ENCODE data around the gene C15orf39.
"Not testable (repeated sequence)": the region's sequence is repeated elsewhere in the genome, so short reads cannot be mapped to it uniquely, and the experiment has no call there.

Gene C15orf39

DNA sequence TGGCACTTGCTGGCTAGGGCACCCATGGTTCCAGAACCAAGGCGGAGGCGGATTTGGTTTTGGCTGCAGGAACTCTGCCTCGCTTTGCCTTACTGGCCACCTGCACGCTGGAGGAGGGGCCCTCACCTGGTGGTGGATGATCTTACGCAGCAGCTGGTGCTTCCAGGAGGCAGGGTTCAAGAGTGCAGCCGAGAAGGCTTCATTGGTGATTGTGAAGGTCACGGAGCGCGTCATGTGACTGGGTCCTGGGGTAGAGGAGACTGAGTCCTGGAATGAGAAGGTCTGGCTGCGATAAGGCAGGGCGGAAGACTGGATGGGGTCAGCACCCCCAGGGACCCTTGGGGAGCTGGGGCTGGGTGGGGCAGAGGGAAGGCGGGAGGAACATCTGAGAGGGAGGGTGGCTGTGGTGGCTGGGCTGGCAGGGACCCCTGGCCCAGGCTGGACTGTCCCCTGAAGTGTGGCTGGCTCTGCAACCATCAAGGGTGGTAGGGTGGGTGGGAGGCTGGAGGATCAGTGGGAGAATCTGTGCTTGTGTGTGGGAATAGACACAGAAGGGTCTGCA is 30.7 kb downstream of the C15orf39 start:
- no peak for DNase-seq (ENCODE audit: low read depth)

DNA sequence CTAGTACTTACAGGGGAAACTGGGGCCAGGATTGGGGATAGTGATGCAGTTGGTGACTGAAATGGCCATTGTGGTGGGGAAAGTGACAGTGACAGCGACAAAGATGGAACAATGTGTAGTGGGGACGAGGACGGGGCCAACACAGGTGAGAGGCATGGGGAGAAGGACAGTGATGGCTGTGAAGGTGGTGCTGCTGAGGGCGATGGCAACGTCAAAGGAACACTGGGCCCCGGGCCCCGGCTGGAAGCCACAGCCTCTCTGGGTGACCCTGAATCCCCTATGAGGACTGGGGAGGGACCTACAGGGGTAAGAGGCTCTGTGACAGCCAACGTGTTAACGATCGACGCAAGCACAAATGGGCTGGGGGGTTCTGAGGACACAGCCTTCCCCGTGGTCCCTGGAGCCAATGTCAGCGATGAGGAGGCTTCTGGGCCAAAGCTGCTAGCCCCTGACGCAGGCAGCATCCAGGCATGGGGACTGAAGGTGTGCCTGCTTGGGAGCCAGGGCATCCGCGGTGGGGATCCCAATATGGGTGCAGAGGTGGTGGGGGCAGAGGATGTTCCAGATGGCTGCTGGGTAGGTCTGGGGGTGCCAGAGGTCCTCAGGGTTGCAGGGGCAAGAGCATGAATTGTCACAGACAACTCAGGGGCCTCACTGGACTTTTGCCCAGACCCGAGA is 31.3 kb downstream of the C15orf39 start:
- no peak for DNase-seq (ENCODE audit: low read depth)

DNA sequence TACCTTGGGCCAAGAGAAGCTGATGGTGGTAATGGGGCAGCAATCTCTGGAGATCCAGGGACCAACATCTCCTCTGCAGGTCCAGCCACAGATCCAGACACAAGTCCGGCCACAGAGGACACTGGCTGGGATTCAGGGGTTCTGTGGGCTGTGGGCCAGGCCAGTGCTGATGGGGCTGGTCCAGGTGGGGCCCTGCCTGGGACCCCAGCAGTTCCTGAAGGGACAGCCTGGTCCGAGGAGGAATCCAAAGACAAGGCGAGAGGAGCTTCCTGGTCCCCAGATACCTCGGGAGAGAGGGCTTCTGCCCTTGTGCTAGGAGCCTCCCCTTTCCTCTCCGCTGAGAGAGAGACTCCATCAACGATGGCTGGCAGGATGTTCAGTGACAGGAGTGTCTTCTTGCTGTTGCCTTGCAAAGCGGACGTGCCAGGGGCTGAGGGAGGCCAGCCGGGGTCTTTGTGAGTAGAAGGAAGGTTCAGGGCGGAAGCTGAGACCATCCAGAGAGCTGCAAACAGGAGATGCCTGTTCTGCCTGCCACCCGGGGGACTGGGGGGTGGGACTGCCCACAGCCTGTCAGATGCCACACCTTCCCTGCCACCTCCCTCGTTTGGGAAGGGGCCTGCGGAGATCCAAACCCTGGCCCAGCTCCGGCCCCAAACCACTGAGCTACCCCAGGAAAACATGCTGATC is 32.0 kb downstream of the C15orf39 start:
- DNase-seq (ENCODE audit: low read depth) = no peak

DNA sequence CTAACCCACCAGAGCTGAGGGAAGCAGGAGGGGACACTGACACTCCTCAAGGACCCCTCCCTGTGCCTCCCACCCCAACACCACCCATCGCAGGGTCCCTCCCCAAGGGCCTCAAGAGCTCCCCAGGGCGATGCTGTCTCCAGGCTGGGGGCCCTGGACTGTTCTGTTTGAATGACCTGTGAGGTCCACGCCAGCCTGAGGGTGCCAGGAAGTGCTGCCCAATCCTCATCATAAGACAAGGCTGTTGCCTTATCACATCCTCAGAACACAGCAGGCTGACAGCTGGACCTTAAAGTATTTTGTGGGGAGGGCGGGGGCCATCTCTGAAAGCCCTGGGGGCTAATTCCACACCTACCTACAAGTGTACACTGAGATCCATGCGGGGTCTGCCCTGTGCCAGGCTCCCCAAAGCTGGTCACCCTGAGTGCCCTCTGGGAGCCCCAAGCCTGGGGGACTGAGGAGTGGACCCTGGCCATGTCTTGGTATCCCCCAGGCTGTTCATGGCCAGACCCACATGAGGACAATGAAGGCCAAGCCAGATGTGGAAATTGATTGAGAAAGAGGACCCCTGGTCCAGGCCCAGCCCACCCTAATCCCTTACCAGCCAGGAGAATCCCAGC is 32.6 kb downstream of the C15orf39 start:
- no peak for DNase-seq (ENCODE audit: low read depth)

DNA sequence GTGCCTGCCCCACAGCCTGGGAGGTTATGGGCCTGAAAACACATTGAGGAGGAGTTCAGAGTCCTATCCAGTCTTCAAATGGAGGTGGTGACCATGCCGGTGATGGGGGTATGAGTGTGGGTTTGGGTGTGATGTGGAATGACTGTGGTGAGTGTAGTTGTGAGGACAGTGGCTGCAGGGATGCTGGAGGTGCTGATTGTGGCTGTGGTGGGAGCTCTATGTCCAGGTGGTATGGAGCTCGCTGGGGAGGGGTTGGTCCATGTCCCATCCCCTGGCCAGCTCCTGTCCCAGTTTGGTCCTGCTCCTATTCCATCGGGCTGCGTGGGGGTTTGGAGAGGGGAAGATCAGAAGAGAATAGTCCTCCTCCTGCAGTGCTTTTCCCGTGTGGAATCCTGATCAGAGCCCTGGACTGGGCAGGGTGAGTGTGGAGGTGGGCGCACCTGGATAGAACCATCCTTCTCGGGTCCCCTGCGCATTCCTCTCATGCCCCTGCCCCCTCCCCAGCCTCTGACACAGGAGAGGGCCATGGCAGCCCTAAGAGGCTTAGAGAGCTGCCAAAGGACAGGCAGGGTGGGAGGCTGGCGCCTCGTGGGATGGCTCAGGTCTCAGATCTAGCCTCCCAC is 33.5 kb downstream of the C15orf39 start:
- no peak for DNase-seq (ENCODE audit: low read depth)

DNA sequence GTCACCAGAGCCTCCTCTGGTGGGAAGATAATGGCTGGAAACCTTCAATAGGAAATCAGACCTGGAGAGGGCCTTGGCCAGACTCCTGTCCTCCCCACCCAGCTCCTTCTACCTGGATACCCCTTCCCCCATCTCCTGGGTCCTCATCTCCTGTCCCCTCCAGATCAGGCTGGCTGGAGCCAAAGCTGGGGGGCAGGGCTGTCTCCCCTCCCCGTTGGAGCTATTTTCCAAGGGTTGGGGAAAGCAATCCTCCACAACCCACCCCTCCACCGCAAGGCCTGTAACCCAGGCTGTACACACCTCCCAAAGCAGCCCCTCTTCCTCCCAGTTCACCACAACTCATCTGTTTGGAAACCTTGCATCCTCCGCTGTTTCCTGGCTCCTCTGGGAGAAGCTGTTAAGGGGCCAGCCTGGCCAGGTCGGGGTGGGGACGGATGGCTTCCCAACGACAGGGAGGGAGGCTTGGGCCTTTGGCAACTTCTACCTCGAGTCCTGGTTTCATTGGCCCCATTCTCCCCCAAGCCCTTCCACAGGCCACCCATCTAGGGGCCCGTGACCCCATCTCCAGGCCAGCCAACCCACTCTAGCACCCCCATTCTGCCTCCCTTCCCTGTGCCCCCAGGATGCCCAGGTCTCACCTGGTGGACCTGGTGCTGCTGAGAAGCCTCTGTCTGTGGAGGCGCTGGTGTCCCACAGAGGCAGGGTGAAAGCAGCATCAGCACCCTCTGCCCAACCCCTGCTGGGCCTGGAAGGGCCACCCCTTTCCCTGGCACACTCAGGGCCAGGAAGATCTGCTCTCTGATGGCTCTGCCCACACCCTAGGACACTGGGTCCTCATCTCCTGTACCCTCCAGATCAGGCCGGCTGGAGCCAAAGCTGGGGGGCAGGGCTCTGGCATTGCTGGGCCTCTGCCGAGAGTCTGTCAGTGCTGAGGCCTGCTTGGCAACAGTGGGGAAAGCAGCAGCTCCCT is 34.4 kb downstream of the C15orf39 start:
- no peak for DNase-seq (ENCODE audit: low read depth)

DNA sequence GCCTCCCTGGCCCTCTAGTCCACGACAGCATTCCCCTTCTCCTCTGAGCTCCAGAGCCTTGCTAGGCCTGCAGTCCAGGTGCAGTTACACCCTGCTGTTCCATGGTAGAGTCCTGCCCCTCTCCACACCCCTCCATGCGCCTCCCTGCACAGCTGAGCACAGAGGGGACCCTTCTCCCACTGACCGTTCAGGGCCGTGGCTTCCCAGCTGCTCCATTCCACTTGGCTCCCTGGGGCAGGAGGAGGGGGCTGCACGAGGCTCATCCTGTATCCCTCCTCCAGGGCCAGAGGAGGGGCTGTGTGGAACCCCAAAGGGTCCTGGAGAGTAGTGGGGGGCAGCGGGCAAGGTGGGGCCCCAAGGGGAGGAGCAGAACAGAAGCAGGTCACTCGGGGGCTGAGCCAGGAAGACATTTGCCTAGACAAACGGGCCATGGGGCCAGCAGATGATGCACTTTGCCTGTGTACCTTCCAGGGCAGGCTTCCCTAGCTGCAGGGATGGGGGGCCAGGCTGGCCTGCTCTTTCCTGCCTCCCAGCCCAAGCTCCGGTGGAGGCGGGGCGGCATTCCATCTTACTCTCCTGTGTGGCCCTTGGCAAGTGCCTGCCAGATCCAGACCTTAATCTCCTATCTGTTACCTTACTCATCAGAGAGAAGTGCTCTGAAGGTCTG is 35.8 kb downstream of the C15orf39 start:
- DNase-seq (ENCODE audit: low read depth) = no peak

DNA sequence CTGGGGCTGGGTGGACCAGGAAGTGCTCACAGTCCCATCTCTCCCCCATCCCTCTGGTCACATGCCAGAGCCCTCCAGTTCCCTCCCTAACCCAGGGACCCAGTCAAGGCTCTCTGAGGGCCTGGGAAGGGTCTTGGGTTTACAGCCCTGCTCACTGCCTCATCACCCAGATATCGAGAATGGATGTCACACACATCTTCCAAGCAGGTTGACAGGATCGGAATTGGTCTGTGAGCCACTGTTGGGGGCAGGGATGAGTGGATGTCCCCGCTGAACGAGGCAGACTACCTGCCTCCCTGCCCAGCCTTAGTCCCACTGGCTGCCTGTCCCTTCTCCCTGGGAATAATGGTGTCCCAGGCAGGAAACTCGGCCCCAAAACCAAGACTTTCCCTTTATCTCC is 36.5 kb downstream of the C15orf39 start:
- no peak for DNase-seq (ENCODE audit: low read depth)

DNA sequence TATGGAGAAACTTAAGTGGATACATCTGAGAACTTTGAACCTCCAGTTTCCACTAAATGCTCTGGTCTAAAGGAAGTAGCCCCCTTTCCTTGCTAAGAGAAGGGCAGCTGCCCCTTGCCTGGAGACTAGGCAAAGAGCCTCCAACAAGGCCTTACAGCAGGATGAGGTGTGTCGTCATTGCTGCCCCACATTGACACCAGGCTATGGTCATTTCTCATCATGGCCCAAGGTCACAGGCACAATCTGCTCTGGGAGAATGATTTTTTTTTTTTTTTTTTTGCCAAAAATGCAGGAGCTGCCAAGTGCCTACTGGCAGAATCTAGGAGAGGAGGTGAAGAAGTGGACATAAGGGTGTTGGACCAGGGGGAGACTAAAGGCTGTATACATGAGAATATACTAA is 44.1 kb downstream of the C15orf39 start:
- not testable (repeated sequence) for DNase-seq (ENCODE audit: low read depth)

DNA sequence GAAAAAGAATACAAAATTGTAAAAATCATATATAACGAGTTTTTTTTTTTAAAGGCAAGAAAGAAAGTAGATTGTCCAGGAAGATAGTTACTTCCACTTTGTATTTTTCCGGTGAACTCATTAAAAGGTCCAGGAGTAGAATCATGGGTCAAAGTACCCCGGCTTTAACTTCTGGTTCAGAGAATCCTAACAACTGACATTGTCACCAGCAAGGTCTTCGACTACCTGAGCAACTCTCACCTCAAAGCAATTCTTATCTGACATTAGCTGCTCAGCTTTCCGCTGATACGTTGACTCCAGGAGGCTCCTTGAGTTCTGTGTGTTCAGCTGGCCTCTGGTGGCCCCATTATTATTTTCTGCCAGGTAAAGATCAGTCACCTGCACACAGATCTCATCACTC is 47.3 kb downstream of the C15orf39 start:
- not testable (repeated sequence) for DNase-seq (ENCODE audit: low read depth)

DNA sequence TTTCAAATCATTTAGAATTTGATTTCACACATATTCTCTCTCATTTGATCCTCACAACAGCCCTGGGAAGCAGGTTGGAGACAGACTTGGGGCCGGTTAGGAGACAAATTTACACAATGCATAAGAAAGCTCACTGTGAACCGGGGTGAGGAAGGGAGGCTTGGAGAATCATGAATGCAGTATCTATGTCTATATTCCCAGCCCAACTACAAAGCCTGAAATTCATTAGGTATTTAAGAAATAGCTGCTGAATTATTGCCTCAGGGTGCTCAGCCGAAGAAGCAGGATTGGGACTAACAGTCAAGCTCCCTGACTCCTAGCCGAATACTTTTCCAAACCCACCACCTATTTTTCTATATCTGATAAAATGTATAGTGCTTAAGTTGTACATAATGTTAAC is 48.0 kb downstream of the C15orf39 start:
- no peak for DNase-seq (ENCODE audit: low read depth)

DNA sequence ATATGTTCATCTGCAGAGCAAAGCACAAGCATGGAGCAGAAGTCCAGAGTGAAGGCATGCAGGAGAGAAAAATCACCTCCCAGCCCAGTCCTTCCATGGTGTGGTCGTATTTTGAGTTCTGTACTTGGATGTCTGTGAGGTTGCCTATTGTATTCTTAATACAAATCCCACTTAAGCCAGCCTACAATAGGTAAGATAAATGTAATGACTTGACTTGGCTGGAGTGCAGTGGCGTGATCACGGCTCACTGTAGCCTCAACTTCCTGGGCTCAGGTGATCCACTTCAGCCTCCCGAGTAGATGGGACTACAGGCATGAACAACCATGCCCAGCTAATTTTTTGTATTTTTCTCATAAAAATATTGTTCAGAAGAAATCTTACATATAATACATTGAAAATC is 49.7 kb downstream of the C15orf39 start:
- DNase-seq (ENCODE audit: low read depth) = not testable (repeated sequence)

DNA sequence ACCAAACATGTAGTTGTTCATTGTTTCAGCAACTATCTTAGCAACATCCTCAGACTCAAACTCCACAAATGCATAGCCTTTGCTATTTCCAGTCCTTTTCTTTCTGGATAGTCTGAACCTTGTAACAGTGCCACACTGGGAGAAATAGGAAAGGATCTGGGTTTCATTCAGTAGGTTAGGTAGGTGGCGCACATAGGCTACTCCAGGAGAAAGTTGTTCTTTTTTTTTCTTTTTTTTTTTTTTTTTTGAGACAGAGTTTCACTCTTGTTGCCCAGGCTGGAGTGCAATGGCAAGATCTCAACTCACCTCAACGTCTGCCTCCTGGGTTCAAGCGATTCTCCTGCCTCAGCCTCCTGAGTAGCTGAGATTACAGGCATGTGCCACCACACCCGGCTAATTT is 50.6 kb downstream of the C15orf39 start:
- not testable (repeated sequence) for DNase-seq (ENCODE audit: low read depth)

DNA sequence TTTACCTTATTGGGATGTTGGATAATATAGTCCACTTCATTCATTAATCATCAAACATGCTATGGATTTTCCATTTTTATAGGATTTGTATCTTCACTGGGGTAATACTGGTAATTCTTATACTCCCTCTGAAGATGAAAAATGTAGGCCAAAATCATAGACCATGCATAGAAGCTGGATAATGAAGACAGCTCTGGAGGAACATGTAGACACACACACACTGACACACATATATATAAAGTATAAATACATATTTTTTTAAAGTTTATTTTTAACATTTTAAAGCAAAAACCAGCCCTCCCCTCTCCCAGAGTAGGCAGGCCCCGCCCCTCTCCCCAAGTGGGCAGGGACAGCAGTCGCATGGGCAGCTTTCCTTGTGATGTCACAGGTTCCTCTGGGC is 56.4 kb downstream of the C15orf39 start, which contains the start of gene GOLGA6C:
TSS of gene GOLGA6C (plus strand) at position 301 of the 400 bp plus-strand sequence. CDS start 265 bp downstream, outside the sequence.
- not testable (repeated sequence) for DNase-seq (ENCODE audit: low read depth)

DNA sequence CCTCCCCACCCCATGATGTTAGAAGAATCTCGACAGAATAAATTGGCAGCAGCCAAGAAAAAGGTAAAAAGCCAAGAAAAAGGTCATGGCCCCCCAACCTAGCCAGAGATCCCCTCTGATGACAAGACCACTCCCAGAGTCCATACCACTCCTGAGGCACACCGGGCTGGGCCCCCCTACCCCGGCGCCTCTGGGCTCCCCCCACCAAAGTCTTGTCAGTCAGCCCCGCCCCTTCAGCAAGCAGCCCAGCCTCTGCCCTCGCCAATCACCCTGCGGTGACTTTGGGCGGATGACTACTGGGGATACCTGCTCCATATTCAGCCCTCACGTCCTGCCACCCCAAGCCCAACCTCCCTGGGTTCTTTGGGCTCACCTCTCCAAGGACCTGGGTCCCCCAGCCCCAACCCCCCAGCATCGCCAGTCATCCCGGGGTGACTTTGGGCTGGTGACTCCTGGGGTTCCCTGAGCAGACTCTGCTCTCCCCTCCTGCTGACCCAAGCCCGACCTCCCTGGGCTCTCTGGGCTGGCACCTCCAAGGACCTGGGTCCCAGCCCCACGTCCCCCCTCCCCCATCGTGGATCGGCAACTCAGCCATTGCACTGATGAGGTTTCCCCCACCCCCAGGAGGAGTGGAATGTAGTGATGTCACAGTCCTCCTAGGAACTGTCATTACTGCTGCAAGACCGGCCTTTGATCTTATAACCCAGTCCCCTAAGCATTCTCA is 57.1 kb downstream of the C15orf39 start:
- not testable (repeated sequence) for DNase-seq (ENCODE audit: low read depth)

DNA sequence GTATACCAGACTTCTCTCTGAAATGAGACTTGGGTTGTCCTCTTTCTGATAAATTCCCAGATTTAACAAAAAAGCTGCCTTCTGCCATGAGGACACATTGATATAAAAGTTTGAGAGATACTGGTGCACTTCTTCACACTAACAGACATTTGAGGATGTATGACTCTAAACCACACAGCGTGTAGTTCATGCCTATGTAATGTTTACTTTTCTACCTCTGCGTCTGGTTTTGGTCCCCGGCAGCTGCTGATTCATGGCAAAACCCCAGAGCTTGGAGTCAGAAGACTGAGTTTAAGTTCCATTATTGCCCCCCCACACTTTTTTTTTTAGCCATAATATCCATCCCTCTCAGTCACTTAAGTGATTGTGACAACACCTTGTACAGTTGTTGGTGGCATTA is 58.2 kb downstream of the C15orf39 start:
- not testable (repeated sequence) for DNase-seq (ENCODE audit: low read depth)
